Caco-2 (cell line): ENCODE measurements around the gene HBEGF. TPM values are rescaled to one million over a fixed set of nuclear protein-coding genes. Genes with fewer than 3 reads are reported as not detected.

Experiments
- BruUV-seq: library from RNA; stranded (reverse); fragments of 400-500 nt; replicated peaks from 2 replicates; lab custom pipeline; 2021; lab: Mats Ljungman, UMichigan
- CTCF ChIA-PET: fragments of 300-600 bp; sonication (Branson Sonifier 250); formaldehyde crosslinking; loops from one replicate; lab custom pipeline; 2022; ENCODE audit warnings: antibody characterized with exemption; lab: Charles Lee
- POLR2A ChIA-PET: fragments of 300-600 bp; sonication (Branson Sonifier 250); formaldehyde crosslinking; loops from one replicate; lab custom pipeline; 2022; ENCODE audit warnings: antibody characterized with exemption; lab: Charles Lee
- DNase-seq, 2 experiments: peaks; one replicate each; pipeline versions ENCODE4 v3.0.0 to v3.0.0-alpha.2; 2020 to 2022
- H3K27me3 ChIP-seq: replicated peaks from 2 replicates; pipeline ENCODE4 v1.6.0; 2011; ENCODE audit warnings: low read length; ENCODE audit not compliant: control insufficient read depth, insufficient read depth
- H3K36me3 ChIP-seq: 2 replicates; pipeline ENCODE4 v1.5.1; 2011; ENCODE audit warnings: low read length; ENCODE audit not compliant: control insufficient read depth, insufficient read depth
- H3K4me1 ChIP-seq: fragments of 250-450 bp; sonication (Bioruptor Pico); 2 replicates; pipeline ENCODE4 v1.5.1; 2020; ENCODE audit warnings: mild to moderate bottlenecking
- H3K4me3 ChIP-seq: 2 replicates; pipeline ENCODE4 v1.5.1; 2011; ENCODE audit warnings: low read depth, mild to moderate bottlenecking, control low read depth, low read length
- H3K9me3 ChIP-seq: fragments of 250-450 bp; sonication (Bioruptor Pico); 2 replicates; pipeline ENCODE4 v1.5.1; 2020; ENCODE audit warnings: mild to moderate bottlenecking, moderate library complexity
- H3K27ac Mint-ChIP-seq: one replicate; pipeline ENCODE4 v1.8.0; 2022; ENCODE audit warnings: mixed read lengths; ENCODE audit not compliant: unreplicated experiment
- H3K27me3 Mint-ChIP-seq: one replicate; pipeline ENCODE4 v1.8.0; 2022; ENCODE audit warnings: mixed read lengths; ENCODE audit not compliant: insufficient read depth, unreplicated experiment
- H3K36me3 Mint-ChIP-seq: one replicate; pipeline ENCODE4 v1.8.0; 2022; ENCODE audit warnings: mild to moderate bottlenecking, mixed read lengths; ENCODE audit not compliant: insufficient read depth, unreplicated experiment
- H3K4me1 Mint-ChIP-seq: one replicate; pipeline ENCODE4 v1.8.0; 2022; ENCODE audit warnings: low read depth, mixed read lengths; ENCODE audit not compliant: unreplicated experiment
- H3K4me3 Mint-ChIP-seq: one replicate; pipeline ENCODE4 v1.8.0; 2022; ENCODE audit warnings: mild to moderate bottlenecking, moderate library complexity, mixed read lengths; ENCODE audit not compliant: unreplicated experiment
- H3K9me3 Mint-ChIP-seq: one replicate; pipeline ENCODE4 v1.8.0; 2022; ENCODE audit warnings: mixed read lengths; ENCODE audit not compliant: unreplicated experiment
- CTCF ChIP-seq, 2 experiments: fragments of 200-600 bp in 1 of 2; IDR thresholded peaks; 1 replicate in 1 of 2; 2 replicates in 1 of 2; pipeline versions ENCODE4 v1.5.1 to v1.8.0; 2011 to 2022; ENCODE audit warnings: antibody characterized with exemption in 1 of 2, control low read depth in 1 of 2, inconsistent platforms in 1 of 2, low read depth in 1 of 2, low read length in 1 of 2, mild to moderate bottlenecking in 1 of 2, moderate library complexity in 1 of 2; ENCODE audit not compliant: insufficient read depth in 1 of 2, severe bottlenecking in 1 of 2, unreplicated experiment in 1 of 2
- intact Hi-C: fragments of 100-400 bp; cut with micrococcal nuclease; formaldehyde crosslinking; loops from one replicate; pipeline ENCODE4 v1.10.0; 2022; ENCODE audit not compliant: unreplicated experiment
- total RNA-seq: library from RNA; stranded (reverse); gene quantifications from 2 replicates; pipeline ENCODE4 v1.2.3, GENCODE V29; 2022

Gene HBEGF
- total RNA-seq, 1 experiment from 2014 or later, result 5.8 TPM

GRCh38 chr5:140372971-140373487 is 26.6 kb upstream of the HBEGF start:
- BruUV-seq, result no TSS peak
- POLR2A ChIA-PET, result interaction anchor here (0.7 kb wide), 1 partner anchor 29 kb away, joined by 3 read pairs; the partner anchor contains the start of gene ANKHD1
- no peaks in the 10 kb centered on the region for H3K9me3 ChIP-seq
- TF ChIP-seq CTCF (IDR thresholded peaks at IDR 0.05; ENCODE audit: insufficient read depth in 1 of 2, low read depth in 1 of 2, low read length in 1 of 2, severe bottlenecking in 1 of 2, unreplicated experiment in 1 of 2), result peak; percentile 86
- H3K36me3 ChIP-seq, result no peaks in the 10 kb centered on the region
- Mint-ChIP-seq H3K36me3 (no peaks in the 10 kb centered on the region), H3K27ac (no peak overlapping the region), H3K9me3 (no peaks in the 10 kb centered on the region), H3K4me1 (peaks cover 16% of the 10 kb centered on the region), H3K27me3 (no peaks in the 10 kb centered on the region), H3K4me3 (no peak overlapping the region)
- H3K4me3 ChIP-seq, result no peak overlapping the region
- CTCF ChIA-PET, result interaction anchor here (0.6 to 2.0 kb wide), 18 partner anchors 10 to 347 kb away, joined by 3 to 11 read pairs (median 4); partner anchors contain the start of genes ANKHD1, EIF4EBP3, HARS1 and HBEGF
- H3K27me3 ChIP-seq, result no peaks in the 10 kb centered on the region
- no peaks in the 10 kb centered on the region for H3K4me1 ChIP-seq
- DNase-seq, result peak; percentile 76 to 78
- intact Hi-C loops, result loop anchor here (1.0 to 5.0 kb wide), 5 partner anchors 28 to 347 kb away; partner anchors contain the start of genes ANKHD1, EIF4EBP3 and WDR55

- no peak for DNase-seq
- ChIA-PET CTCF (interaction anchor here (0.6 to 2.0 kb wide), 4 partner anchors 13 to 349 kb away, joined by 6 to 11 read pairs (median 8); partner anchors contain the start of gene ANKHD1), POLR2A (no interaction called here)
- no peak overlapping the region for H3K4me3 ChIP-seq
- TF ChIP-seq CTCF (IDR thresholded peaks at IDR 0.05; ENCODE audit: insufficient read depth in 1 of 2, low read depth in 1 of 2, low read length in 1 of 2, severe bottlenecking in 1 of 2, unreplicated experiment in 1 of 2), result no peak
- no peaks in the 10 kb centered on the region for H3K9me3 ChIP-seq
- no peaks in the 10 kb centered on the region for H3K36me3 Mint-ChIP-seq
- no peaks in the 10 kb centered on the region for H3K4me1 ChIP-seq
- no peak overlapping the region for H3K27ac Mint-ChIP-seq
- BruUV-seq, result no TSS peak
- no peaks in the 10 kb centered on the region for H3K36me3 ChIP-seq
- intact Hi-C loops, result loop anchor here (2.0 to 5.0 kb wide), 4 partner anchors 29 to 293 kb away; partner anchors contain the start of genes ANKHD1, EIF4EBP3 and WDR55
- H3K27me3 Mint-ChIP-seq, result no peaks in the 10 kb centered on the region
- H3K4me1 Mint-ChIP-seq, result peaks cover 16% of the 10 kb centered on the region
- H3K9me3 Mint-ChIP-seq, result no peaks in the 10 kb centered on the region
- H3K27me3 ChIP-seq, result no peaks in the 10 kb centered on the region
- no peak overlapping the region for H3K4me3 Mint-ChIP-seq
Observed at GRCh38 chr5:140371356-140372151, 25.2 kb upstream of the HBEGF start.

GRCh38 chr5:140367256-140368013 is 21.0 kb upstream of the HBEGF start:
- Mint-ChIP-seq H3K27me3 (no peaks in the 10 kb centered on the region), H3K4me3 (no peak overlapping the region), H3K36me3 (no peaks in the 10 kb centered on the region), H3K9me3 (no peaks in the 10 kb centered on the region), H3K4me1 (peaks cover 6% of the 10 kb centered on the region), H3K27ac (no peak overlapping the region)
- intact Hi-C loops, result no loop called here
- no peak overlapping the region for H3K4me3 ChIP-seq
- ChIA-PET POLR2A (no interaction called here), CTCF (interaction anchor here (0.7 kb wide), 1 partner anchor 8 kb away, joined by 3 read pairs; no protein-coding TSS in a partner anchor)
- no peak for TF ChIP-seq CTCF (IDR thresholded peaks at IDR 0.05; ENCODE audit: insufficient read depth in 1 of 2, low read depth in 1 of 2, low read length in 1 of 2, severe bottlenecking in 1 of 2, unreplicated experiment in 1 of 2)
- H3K36me3 ChIP-seq, result no peaks in the 10 kb centered on the region
- H3K27me3 ChIP-seq, result no peaks in the 10 kb centered on the region
- H3K4me1 ChIP-seq, result no peaks in the 10 kb centered on the region
- no peak for DNase-seq
- BruUV-seq, result no TSS peak
- H3K9me3 ChIP-seq, result no peaks in the 10 kb centered on the region
